ENCODE results near the gene JSRP1. TPM values are rescaled to one million over a fixed set of nuclear protein-coding genes. Genes with fewer than 3 reads are reported as not detected.
A peak's percentile ranks its signal among the peaks of the same experiment; 100 is the strongest.

The JSRP1 gene
- total RNA-seq, 1 donor from 2014 or later, result 0.42 TPM

- Mint-ChIP-seq H3K4me1 (ENCODE audit: low read depth) (peaks cover 45% of the 10 kb centered on the region), H3K4me3 (ENCODE audit: unreplicated experiment) (peak overlapping the region; percentile 90), H3K27me3 (ENCODE audit: low read depth) (no peaks in the 10 kb centered on the region), H3K9me3 (ENCODE audit: low read depth) (no peaks in the 10 kb centered on the region), H3K27ac (ENCODE audit: unreplicated experiment) (peak overlapping the region; percentile 88), H3K36me3 (ENCODE audit: low read depth) (peaks cover 11% of the 10 kb centered on the region)
- DNase-seq (ENCODE audit: low spot score), result no peak
- no peak for TF ChIP-seq CTCF (IDR thresholded peaks at IDR 0.05)
These were observed 14.4 kb upstream of the JSRP1 start for GRCh38 chr19:2270423-2271233.

- peaks cover 44% of the 10 kb centered on the region for H3K4me1 Mint-ChIP-seq (ENCODE audit: low read depth)
- H3K27me3 Mint-ChIP-seq (ENCODE audit: low read depth), result no peaks in the 10 kb centered on the region
- TF ChIP-seq CTCF (IDR thresholded peaks at IDR 0.05), result no peak
- peak overlapping the region; percentile 93 for H3K27ac Mint-ChIP-seq (ENCODE audit: unreplicated experiment)
- no peak for DNase-seq (ENCODE audit: low spot score)
- peaks cover 11% of the 10 kb centered on the region for H3K36me3 Mint-ChIP-seq (ENCODE audit: low read depth)
- H3K4me3 Mint-ChIP-seq (ENCODE audit: unreplicated experiment), result peak overlapping the region; percentile 90
- no peaks in the 10 kb centered on the region for H3K9me3 Mint-ChIP-seq (ENCODE audit: low read depth)
These were observed 13.9 kb upstream of the JSRP1 start for GRCh38 chr19:2270157-2270422.

GRCh38 chr19:2269244-2270156 is 13.3 kb upstream of the JSRP1 start:
- peaks cover 11% of the 10 kb centered on the region for H3K36me3 Mint-ChIP-seq (ENCODE audit: low read depth)
- peak; percentile 98 for DNase-seq (ENCODE audit: low spot score)
- TF ChIP-seq CTCF (IDR thresholded peaks at IDR 0.05), result peak; percentile 41
- H3K27me3 Mint-ChIP-seq (ENCODE audit: low read depth), result no peaks in the 10 kb centered on the region
- H3K27ac Mint-ChIP-seq (ENCODE audit: unreplicated experiment), result peak overlapping the region; percentile 93
- peak overlapping the region; percentile 90 for H3K4me3 Mint-ChIP-seq (ENCODE audit: unreplicated experiment)
- H3K9me3 Mint-ChIP-seq (ENCODE audit: low read depth), result no peaks in the 10 kb centered on the region
- H3K4me1 Mint-ChIP-seq (ENCODE audit: low read depth), result peaks cover 40% of the 10 kb centered on the region

GRCh38 chr19:2268861-2269243 is 12.6 kb upstream of the JSRP1 start:
- Mint-ChIP-seq H3K4me1 (ENCODE audit: low read depth) (peaks cover 34% of the 10 kb centered on the region), H3K9me3 (ENCODE audit: low read depth) (no peaks in the 10 kb centered on the region), H3K36me3 (ENCODE audit: low read depth) (peaks cover 10% of the 10 kb centered on the region), H3K4me3 (ENCODE audit: unreplicated experiment) (peak overlapping the region; percentile 90), H3K27me3 (ENCODE audit: low read depth) (no peaks in the 10 kb centered on the region), H3K27ac (ENCODE audit: unreplicated experiment) (no peak overlapping the region)
- no peak for DNase-seq (ENCODE audit: low spot score)
- no peak for TF ChIP-seq CTCF (IDR thresholded peaks at IDR 0.05)

- Mint-ChIP-seq H3K27ac (ENCODE audit: unreplicated experiment) (no peak overlapping the region), H3K9me3 (ENCODE audit: low read depth) (no peaks in the 10 kb centered on the region), H3K4me3 (ENCODE audit: unreplicated experiment) (peak overlapping the region; percentile 90), H3K4me1 (ENCODE audit: low read depth) (peaks cover 30% of the 10 kb centered on the region), H3K27me3 (ENCODE audit: low read depth) (no peaks in the 10 kb centered on the region), H3K36me3 (ENCODE audit: low read depth) (peaks cover 8% of the 10 kb centered on the region)
- TF ChIP-seq CTCF (IDR thresholded peaks at IDR 0.05), result no peak
- no peak for DNase-seq (ENCODE audit: low spot score)
These were observed 12.2 kb upstream of the JSRP1 start for GRCh38 chr19:2268480-2268830.
